ENCODE measurements around the gene LAMA2.

GRCh38 chr6:129195161-129195560 lies 312.2 kb downstream of the LAMA2 start:
- TF ChIP-seq EZH2 (optimal IDR thresholded peaks at IDR 0.05; ENCODE audit: low read depth, low read length) (no peak), CTCF (IDR thresholded peaks at IDR 0.05; ENCODE audit: low read length) (no peak), EZH2phosphoT487 (IDR thresholded peaks at IDR 0.05; ENCODE audit: low read length) (no peak)
